HG03139 (cell line): ENCODE data around the gene WDR88.
"Not testable (repeated sequence)": the region's sequence is repeated elsewhere in the genome, so short reads cannot be mapped to it uniquely, and the experiment has no call there.

Experiments used
- ATAC-seq: cut with Tn5 transposase; IDR thresholded peaks from one replicate; pipeline ENCODE4 v1.9.1; 2021; ENCODE audit not compliant: unreplicated experiment

WDR88 gene

DNA sequence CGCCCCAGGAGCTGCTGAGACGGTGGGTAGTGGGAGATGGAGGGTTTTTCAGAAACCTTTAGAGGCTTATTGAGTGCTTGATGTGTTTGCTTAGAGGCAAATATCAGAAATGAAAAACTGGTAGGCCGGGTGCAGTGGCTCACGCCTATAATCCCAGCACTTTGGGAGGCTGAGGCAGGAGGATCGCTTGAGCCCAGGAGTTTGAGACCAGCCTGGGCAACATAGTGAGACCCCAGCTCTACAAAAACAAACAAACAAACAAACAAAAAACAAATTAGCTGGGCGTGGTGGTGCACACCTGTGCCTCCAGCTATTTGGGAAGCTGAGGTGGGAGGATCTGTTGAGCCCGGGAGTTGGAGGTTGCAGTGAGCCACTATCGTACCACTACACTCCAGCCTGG lies 5.2 kb upstream of the WDR88 start:
- ATAC-seq, result not testable (repeated sequence)

DNA sequence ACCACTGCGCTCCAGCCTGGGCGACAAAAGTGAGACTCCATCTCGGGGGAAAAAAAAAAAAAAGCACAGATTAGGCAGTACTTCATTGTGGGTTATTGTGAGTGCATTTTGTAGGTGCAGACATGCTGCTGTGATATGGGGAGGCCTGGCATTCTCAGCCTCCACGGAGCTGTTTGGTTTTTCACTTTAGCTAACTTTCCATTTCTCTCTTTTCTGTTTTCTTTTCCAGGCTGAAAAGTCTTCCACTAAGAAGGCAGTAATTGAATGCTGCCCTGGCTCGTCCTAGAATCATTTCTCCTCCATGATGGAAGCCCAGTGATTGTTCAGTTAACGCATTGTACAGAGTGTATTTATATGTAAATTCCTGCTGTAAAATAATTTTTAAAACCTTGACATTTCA lies 2.0 kb upstream of the WDR88 start:
- ATAC-seq, result no peak

DNA sequence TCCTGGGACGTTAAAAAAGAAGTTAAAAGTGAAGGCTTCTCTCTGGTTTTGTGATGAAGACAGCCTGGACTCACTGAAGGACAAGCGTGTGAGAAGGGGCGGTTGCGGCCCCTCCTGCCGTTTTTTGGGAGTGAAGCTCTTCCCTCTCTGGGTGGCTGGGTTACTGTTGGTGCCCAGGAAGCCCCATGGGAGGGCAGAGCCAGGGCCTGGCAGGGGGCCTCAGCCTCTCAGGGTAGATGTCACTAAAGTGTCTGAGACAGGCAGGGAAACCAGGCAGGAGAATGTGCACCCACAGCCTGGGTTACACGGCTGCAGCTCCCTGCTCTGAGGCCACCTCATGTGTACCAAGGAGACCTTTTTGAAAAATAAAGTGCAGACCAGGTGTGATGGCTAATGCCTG lies 1.5 kb upstream of the WDR88 start:
- ATAC-seq, result no peak

DNA sequence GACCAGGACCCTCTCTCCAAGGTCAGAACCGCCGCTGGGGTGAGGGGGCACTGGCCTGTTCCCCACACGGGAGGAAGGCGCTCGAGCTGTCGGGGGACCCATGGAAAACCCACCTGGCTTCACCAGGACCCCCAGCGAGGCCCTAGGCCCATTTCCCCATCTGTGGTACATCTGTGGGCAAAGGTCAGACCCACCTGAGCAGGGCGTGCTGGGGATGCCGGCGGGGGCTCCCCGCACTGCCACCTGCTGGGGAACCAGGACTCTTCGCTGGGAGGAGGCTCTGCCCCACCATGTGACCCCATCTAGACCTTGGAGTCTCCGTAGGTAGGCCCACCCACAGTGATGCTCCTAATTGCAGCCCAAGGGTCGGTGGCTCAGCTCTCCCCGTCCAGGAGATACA lies 511 bp downstream of the WDR88 start:
- ATAC-seq, result no peak

DNA sequence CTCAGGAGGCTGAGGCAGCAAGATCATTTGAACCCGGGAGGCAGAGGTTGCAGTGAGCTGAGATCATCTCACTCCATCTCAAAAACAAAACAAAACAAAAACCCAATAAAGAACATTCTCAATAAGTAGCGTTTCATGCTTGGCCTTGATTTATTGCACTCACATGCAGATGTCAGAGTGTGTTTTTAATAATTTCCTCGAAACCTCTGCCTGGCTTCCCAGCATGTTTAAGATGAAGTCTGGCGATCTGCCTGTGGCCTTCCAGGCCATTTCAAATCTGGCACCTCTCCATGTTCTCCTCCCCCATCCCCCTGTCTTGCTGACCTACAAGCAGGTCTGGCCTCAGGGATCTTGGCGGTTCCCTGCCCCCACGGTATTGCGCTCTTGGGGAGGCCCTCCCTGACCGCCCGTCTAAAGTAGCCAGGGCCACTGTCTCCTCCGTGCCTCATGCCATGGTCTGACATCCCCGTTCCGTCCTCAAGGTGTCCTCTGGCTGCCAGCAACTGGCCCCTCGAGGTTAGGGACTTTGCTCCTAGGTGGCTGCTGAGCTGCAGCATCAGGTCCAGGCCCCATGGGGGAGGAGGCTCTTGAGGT lies 1.6 kb downstream of the WDR88 start:
- ATAC-seq, result no peak

DNA sequence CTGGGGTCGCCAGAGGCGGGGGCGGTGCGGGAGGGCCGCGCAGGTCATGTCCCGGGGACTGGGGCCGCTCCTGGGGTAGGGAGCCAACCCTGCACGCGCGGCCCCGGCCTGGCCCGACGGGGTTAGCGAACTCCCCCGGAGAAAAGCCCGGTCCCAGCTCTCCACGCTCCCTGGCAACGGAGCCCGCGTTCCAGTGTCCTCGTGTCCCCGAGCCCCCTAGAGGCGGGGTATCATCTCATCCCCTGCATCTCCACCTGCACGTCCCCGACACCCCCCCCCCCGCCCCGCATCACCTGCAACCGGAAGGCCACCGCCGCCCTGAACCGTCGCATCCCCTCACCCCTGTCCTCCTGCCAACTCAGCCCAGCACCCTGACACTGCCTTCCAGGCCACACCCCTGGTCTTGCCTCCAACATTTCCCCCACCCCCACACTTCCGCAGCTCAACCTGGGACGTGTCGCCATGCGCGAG lies 2.7 kb downstream of the WDR88 start:
- ATAC-seq, result no peak

DNA sequence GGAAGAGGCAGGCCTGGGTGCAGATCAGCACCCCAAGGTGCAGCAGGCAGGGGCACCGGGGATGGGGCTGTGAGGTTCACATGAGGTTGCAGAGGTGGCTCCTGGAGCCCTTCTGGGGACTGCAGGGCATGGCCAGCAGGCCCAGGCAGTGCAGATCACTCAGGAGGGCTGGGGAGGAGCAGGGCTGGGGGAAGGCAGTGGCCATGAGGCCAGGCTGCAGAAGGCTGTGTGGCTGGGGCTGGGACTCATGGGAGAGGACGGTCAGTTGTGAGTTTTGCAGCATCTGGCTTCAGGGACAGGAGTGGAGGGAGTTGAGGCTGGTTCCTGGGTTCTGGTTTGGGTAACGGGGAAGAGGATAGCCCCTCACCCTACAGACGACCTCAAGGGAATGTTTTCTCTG lies 7.3 kb downstream of the WDR88 start:
- no peak for ATAC-seq

DNA sequence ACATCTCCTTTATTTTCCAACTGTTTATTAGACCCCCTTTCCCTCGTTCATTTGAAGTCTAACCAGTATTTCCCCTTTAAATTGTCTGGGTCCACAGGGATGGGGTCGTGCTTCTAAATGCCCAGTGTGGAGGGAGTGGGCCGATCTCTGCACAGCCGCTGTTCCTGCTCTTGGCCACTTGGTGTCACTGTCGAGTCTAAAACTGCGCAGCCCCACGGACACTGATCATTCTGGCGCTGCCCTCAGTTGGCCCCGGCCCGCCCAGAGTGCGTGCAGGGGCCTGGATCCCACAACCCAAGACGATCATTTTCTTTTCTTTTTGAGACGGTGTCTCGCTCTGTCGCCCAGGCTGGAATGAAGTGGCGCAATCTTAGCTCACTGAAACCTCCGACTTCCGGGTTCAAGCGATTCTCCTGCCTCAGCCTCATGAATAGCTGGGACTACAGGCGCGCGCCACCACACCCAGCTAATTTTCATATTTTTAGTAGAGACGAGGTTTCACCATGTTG lies 12.0 kb downstream of the WDR88 start:
- no peak for ATAC-seq

DNA sequence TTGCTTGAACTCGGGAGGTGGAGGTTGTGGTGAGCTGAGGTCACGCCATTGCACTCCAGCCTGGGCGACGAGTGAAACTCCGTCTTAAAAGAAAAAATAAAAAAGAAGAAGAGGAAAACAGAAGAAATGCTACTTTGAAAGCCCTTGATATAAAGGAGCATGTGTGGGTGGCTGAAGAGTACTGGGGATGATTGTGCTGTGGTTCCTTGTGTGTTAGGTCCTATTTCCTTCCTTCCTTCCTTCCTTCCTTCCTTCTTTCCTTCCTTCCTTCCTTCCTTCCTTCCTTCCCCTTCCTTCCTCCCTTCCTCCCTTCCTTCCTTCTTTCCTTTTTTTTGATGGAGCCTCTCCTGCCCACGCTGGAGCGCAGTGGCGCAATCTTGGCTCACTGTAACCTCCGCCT lies 14.3 kb downstream of the WDR88 start:
- ATAC-seq, result no peak

DNA sequence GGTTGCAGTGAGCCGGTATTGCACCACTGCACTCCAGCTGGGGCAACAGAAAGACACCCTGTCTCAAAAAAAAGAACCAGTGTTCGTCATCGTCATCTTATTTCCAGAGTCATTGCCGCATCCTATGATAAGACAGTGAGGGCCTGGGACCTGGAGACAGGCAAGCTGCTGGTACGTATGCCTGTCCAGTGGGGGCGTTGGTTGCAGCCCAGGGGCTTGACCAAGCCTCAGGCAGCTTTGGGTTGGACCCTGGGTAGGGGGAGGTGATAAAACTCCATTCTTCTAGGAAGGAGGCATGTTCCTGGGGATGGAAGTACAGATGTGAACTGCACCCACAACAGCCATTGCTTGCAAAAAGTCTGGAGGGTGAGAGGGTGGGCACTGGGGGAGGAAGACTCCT lies 15.6 kb downstream of the WDR88 start:
- ATAC-seq, result no peak

DNA sequence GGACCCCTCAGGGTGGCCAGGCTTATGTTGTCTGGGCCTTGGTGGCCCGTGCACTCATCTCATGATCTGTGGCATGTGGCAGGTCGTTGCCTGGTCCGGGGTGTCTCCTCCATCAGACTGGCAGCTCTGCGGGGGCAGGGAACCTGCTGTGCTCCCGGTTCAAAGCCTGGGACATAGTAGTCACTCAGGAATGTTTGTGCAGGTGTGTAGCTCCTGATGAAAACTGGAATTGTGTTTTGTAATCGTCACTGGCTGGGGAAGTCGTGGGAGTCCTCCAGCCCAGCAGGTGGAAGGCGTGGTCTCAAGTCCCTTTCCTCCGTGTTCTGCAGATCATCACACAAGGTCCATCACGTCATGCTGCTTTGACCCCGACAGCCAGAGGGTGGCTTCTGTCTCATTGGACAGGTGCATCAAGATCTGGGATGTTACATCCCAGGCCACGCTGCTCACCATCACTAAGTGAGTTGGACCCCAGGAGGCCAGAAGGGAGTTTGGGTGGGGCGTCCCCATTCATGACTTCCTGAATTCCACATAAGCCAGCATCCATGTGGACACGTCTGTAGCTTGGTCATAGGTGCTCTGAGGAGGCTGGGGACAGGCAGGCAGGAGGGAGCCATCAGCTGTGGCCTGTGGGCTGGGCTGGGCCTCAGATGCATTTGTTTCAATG lies 19.1 kb downstream of the WDR88 start:
- ATAC-seq, result no peak

DNA sequence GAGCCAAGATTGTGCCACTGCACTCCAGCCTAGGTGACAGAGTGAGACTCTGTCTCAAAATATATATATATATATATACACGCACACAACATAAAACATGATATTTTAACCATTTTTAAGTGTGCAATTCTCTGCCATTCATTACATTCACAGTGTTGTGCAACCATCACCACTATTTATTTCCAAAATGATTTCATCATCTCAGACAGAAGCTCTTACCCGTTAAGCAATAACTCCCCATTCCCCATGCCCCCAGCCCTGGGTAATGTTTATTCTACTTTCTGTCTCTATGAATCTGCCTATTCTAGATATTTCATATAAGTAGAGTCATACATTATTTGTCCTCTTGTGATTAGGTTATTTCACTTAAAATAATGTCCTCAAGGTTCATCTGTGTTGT lies 20.3 kb downstream of the WDR88 start:
- ATAC-seq, result no peak

DNA sequence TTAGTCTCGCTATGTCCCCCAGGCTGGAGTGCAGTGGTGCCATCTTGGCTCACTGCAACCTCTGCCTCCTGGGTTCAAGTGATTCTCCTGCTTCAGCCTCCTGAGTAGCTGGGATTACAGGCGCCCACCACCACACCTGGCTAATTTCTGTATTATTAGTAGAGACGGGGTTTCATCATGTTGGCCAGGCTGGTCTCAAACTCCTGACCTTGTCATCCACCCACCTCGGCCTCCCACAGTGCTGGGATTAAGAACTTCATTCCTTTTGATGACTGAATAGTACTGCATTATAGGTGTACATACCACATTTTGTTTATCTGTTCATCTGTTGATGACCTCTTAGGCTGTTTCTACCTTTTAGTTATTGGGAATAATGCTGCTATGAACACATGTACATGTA lies 20.7 kb downstream of the WDR88 start:
- ATAC-seq, result not testable (repeated sequence)

DNA sequence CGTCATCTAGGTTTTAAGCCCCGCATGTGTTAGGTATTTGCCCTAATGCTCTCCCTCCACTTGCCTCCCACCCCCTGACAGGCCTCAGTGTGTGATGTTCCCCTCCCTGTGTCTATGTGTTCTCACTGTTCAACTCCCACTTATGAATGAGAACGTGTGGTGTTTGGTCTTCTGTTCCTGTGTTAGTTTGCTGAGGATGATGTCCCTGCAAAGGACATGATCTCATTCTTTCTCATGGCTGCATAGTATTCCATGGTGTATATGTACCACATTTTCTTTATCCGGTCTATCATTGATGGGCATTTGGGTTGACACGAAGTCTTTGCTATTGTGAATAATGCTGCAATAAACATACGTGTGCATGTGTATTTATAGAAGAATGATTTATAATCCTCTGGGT lies 22.4 kb downstream of the WDR88 start:
- not testable (repeated sequence) for ATAC-seq

DNA sequence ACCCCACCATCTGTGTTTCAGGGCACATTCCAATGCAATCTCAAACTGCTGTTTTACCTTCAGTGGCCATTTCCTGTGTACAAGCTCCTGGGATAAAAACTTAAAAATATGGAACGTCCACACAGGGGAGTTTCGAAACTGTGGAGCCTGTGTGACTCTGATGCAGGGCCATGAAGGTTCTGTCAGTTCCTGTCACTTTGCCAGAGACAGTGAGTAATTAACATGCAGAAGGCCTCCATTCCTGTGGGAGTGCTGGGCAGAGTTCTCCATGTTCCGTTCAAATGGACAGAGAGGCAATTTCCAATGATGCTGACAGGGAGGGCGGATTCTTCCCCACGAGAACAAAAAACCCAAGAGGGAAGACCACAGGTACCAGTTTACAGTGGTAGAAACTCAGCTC lies 24.4 kb downstream of the WDR88 start:
- ATAC-seq, result no peak

DNA sequence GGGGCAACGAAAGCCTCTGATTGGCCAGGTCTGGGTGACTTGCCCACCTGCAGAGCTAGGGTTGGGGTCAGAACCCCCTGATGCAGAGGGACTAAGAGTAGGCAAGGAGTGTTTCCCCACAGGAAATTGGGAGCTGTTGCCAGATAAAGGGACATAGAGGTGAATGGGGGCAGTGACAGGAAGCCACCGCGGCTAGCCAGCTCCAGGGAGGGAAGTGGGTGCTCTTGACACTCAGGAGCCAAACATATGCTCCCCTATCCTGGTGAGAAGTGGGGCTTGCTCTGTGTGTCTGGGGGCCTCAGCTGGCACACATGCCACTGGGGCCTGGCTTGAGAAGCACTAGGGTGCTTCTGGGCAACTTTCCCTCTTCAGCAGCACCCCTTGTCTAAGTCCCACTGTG lies 26.0 kb downstream of the WDR88 start:
- no peak for ATAC-seq

DNA sequence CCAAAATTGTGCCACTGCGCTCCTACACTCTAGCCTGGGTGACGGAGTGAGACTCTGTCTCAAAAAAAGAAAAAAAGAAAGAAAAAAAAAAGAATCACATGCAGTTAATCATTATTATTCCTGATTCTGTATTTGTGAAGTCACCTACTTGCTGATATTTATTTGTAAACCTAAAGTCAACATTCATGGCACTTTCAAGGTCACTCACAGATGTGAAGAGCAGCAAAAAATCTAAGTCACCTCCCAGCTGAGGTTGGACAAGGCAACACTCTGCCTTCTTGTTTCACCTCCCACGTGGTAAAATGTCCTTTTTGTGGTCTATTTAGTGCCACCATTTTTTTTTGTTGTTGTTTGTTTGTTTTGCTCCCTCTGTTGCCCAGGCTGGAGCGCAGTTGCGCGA lies 26.5 kb downstream of the WDR88 start:
- ATAC-seq, result no peak

DNA sequence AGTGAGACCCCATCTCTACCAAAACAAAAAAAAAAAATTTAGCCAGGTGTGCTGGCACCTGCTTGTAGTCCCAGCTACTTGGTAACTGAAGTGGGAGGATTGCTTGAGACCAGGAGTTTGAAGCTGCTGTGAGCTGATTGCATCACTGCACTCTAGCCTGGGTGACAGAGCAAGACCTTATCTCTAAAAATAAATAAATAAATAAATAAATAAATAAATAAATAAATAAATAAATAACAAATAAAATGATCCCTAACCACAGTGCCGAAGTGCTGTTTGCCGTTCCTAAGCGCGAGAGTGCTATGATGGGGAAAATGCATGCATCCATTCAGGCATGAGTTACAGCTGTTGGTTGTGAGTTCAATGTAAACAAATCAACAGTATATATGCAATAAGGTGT lies 27.2 kb downstream of the WDR88 start:
- no peak for ATAC-seq

DNA sequence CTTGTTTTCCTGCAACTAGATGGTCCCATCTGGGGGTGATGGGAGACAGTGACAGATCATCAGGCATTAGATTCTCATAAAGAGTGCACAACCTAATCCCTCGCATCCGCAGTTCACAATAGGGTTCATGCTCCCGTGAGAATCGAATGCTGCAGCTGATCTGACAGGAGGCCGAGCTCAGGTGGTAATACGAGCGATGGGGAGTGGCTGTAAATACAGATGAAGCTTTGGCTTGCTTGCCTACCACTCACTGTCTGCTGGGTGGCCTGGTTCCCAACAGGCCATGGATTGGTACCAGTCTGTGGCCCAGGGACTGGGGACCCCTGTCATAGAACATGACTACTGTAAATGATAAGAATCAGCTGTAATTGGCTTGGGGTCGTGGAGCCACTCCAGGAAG lies 28.0 kb downstream of the WDR88 start:
- no peak for ATAC-seq

DNA sequence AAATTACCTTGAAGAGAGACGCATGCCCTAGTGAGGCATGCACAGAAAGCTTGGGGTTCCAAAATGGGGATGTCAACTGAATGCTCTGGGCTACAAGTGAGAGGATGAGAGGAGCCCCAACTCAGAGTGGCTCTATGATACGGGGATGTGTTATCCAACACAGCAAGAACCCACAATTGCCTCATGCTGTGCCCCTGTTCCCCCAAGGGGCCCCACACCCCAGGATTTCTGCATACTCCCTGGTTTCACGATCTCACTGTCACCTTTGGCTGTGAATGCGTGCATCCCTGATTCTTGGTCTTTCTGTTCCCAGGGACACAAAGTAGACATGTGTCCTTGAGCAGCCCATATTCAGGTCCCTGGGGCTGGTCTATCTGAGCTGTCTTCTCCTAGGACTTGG lies 29.3 kb downstream of the WDR88 start:
- ATAC-seq, result no peak

DNA sequence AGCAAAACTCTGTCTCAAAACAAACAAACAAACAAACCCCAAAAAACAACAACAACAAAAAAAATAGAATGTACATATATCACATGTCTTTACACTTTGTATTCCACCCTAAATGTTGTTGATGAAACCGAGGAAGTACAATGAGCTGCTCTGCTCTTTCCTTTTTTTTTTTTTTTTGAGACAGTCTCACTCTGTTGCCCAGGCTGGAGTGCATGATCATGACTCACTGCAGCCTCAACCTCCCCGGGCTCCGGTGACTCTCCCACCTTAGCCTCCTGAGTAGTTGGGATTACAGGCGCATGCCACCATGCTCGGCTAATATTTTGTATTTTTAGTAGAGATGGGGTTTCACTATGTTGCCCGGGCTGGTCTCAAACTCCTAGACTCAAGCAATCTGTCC lies 31.6 kb downstream of the WDR88 start:
- no peak for ATAC-seq

DNA sequence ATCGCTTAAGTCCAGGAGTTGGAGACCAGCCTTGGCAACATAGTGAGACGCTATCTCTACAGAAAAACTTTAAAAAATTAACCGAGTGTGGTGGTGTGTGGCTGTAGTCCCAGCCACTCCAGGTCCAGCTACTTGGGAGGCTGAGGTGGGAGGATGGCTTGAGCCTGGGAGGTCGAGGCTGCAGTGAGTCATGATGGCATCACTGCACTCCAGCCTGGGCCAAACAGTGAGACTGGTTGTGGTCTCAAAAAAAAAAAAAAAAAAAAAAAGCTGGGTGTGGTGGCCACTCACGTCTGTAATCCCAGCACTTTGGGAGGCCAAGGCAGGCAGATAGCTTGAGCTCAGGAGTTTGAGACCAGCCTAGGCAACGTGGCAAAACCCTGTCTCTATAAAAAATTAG lies 34.1 kb downstream of the WDR88 start:
- not testable (repeated sequence) for ATAC-seq

DNA sequence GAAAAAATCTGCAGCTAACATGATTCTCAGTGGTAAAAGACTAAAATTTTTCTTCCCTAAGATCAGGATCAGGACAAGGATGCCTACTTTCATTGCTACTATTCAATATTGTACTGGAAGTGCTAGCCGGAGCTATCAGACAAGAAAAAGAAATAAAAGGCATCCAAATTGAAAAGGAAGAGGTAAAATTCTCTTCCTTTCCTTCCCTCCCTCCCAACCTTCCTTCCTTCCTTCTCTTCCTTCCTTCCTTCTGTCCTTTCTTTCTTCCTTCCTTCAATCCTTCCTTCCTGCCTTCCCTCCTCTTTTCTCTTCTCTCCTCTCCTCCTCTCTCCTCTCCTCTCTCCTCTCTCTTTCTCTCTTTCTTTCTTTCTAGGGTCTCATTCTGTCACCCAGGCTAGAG lies 35.5 kb downstream of the WDR88 start:
- no peak for ATAC-seq
